ENCODE measurements around the gene EIF4B. TPM values are rescaled to one million over a fixed set of nuclear protein-coding genes. Genes with fewer than 3 reads are reported as not detected.

Gene EIF4B
- total RNA-seq, 1 experiment from 2014 or later, result 809 TPM

GRCh38 chr12:52964556-52965336 lies 41.5 kb upstream of the EIF4B start:
- CTCF ChIA-PET, result interaction anchor here (1.1 kb wide), 1 partner anchor 67 kb away, joined by 3 read pairs; no protein-coding TSS in a partner anchor
- RAD21 ChIA-PET (ENCODE audit: low non-redundant PET in 1 of 2, low total read pairs in 2 of 2, uncharacterized antibody in 2 of 2, unreplicated experiment in 2 of 2), result interaction anchor here in 1 of 2 experiments (0.6 kb wide), 1 partner anchor 9 kb away, joined by 7 read pairs; no protein-coding TSS in a partner anchor
- TF ChIP-seq POLR2AphosphoS5 (IDR thresholded peaks at IDR 0.05; ENCODE audit: low read depth, low read length) (no peak), POLR2A (IDR thresholded peaks at IDR 0.05; ENCODE audit: borderline replicate concordance, extremely low read depth, insufficient read depth, insufficient read length) (no peak), ZNF274 (IDR thresholded peaks at IDR 0.05; ENCODE audit: low read depth, low read length) (no peak), EGR1 (IDR thresholded peaks at IDR 0.05; ENCODE audit: low read depth) (no peak), EZH2 (IDR thresholded peaks at IDR 0.05) (no peak)
- ATAC-seq (no peak), DNase-seq (ENCODE audit: low read depth, low spot score) (no peak)
- intact Hi-C loops (cut with micrococcal nuclease), result no loop called here
- no peak overlapping the region for H3K4me3 ChIP-seq (replicated peaks in 1 of 2; ENCODE audit: low read depth in 1 of 2, low read length in 2 of 2)
- no peaks in the 10 kb centered on the region for H3K36me3 ChIP-seq (ENCODE audit: control insufficient read depth in 1 of 2, insufficient read depth in 2 of 2, low read length in 2 of 2)
- no peaks in the 10 kb centered on the region for H4K20me1 ChIP-seq (ENCODE audit: insufficient read depth)
- H3K9me3 ChIP-seq (ENCODE audit: control insufficient read depth in 1 of 2, insufficient read depth in 1 of 2, low read depth in 1 of 2, low read length in 2 of 2), result no peaks in the 10 kb centered on the region
- no peak overlapping the region for H2AFZ ChIP-seq (ENCODE audit: low read depth, low read length, poor library complexity, severe bottlenecking)
- H3K27me3 ChIP-seq (ENCODE audit: insufficient read depth, low read length), result no peaks in the 10 kb centered on the region
- H3K27ac ChIP-seq (ENCODE audit: low read depth, low read length), result no peak overlapping the region
- no peak overlapping the region for H3K9ac ChIP-seq (ENCODE audit: low read length)
- H3K4me1 ChIP-seq (ENCODE audit: control insufficient read depth in 1 of 2, insufficient read depth in 2 of 2, low read length in 2 of 2), result peaks cover 19 to 23% of the 10 kb centered on the region in 2 experiments
- no peak overlapping the region for H3K4me2 ChIP-seq (ENCODE audit: low read length)
- POLR2A ChIA-PET, result interaction anchor here (1.2 to 1.3 kb wide), 2 partner anchors 60 to 68 kb away, joined by 3 to 4 read pairs; partner anchors contain the start of gene KRT8
- no peaks in the 10 kb centered on the region for H3K79me2 ChIP-seq (ENCODE audit: insufficient read depth, low read length)
- H3K9me2 ChIP-seq (ENCODE audit: insufficient read depth), result no peaks in the 10 kb centered on the region
- no TSS peak for BruUV-seq (replicated peaks)

DNA sequence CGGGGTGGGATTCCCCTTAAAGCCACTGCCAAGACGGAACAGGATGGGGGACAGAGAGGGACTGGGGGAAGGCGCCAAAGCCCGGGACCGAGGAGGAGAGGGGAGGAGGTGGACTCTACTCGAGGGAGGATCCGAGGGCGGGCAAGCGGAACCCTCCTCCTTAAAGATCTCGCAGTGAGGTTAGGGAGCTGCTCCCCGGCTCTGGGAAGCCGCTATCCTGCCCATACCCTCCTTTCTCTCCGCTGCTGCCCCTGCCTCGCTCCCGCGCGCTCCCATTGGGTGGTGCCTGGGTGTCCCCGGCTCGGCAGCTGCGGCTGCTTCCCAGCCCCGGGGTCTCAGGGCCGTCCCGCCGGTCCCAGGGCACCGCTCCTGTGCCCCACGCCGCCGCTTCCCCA lies 40.9 kb upstream of the EIF4B start:
- no TSS peak for BruUV-seq (replicated peaks)
- TF ChIP-seq REST (IDR thresholded peaks at IDR 0.05; ENCODE audit: low read depth), result no peak
- TF ChIP-seq POLR2A (IDR thresholded peaks at IDR 0.05; ENCODE audit: borderline replicate concordance, extremely low read depth, insufficient read depth, insufficient read length), result no peak
- no peak for TF ChIP-seq CEBPB (IDR thresholded peaks at IDR 0.05; ENCODE audit: low read depth)
- no peak for TF ChIP-seq TCF7L2 (IDR thresholded peaks at IDR 0.05; ENCODE audit: borderline replicate concordance, extremely low read depth, insufficient read depth, insufficient read length)
- TF ChIP-seq ZFX (IDR thresholded peaks at IDR 0.05), result no peak
- no peak for TF ChIP-seq JUND (IDR thresholded peaks at IDR 0.05)
- no peak for TF ChIP-seq ZNF274 (IDR thresholded peaks at IDR 0.05; ENCODE audit: low read depth, low read length)
- TF ChIP-seq SP1 (IDR thresholded peaks at IDR 0.05; ENCODE audit: low read depth), result no peak
- TF ChIP-seq YY1 (IDR thresholded peaks at IDR 0.05; ENCODE audit: extremely low read depth, insufficient replicate concordance, low read depth, low read length), result no peak
- no peak for TF ChIP-seq EZH2phosphoT487 (IDR thresholded peaks at IDR 0.05; ENCODE audit: borderline replicate concordance)
- TF ChIP-seq FOSL1 (IDR thresholded peaks at IDR 0.05; ENCODE audit: low read depth), result no peak
- no peak for TF ChIP-seq EZH2 (IDR thresholded peaks at IDR 0.05)
- no peak for TF ChIP-seq SIN3A (IDR thresholded peaks at IDR 0.05; ENCODE audit: low read depth)
- no peak for TF ChIP-seq CBX3 (IDR thresholded peaks at IDR 0.05; ENCODE audit: low read depth)
- TF ChIP-seq ELF1 (IDR thresholded peaks at IDR 0.05; ENCODE audit: borderline replicate concordance, low read depth), result no peak

More for the DNA sequence above, 40.9 kb upstream of the EIF4B start:
- Histone ChIP-seq H3K4me2 (ENCODE audit: low read length) (no peak overlapping the region), H3K4me1 (ENCODE audit: control insufficient read depth in 1 of 2, insufficient read depth in 2 of 2, low read length in 2 of 2) (peaks cover 25 to 28% of the 10 kb centered on the region in 2 experiments), H3K9me2 (ENCODE audit: insufficient read depth) (no peaks in the 10 kb centered on the region), H3K4me3 (replicated peaks in 1 of 2; ENCODE audit: low read depth in 1 of 2, low read length in 2 of 2) (no peak overlapping the region), H2AFZ (ENCODE audit: low read depth, low read length, poor library complexity, severe bottlenecking) (no peak overlapping the region), H3K27me3 (ENCODE audit: insufficient read depth, low read length) (no peaks in the 10 kb centered on the region), H4K20me1 (ENCODE audit: insufficient read depth) (no peaks in the 10 kb centered on the region), H3K79me2 (ENCODE audit: insufficient read depth, low read length) (no peaks in the 10 kb centered on the region), H3K9ac (ENCODE audit: low read length) (no peak overlapping the region), H3K9me3 (ENCODE audit: control insufficient read depth in 1 of 2, insufficient read depth in 1 of 2, low read depth in 1 of 2, low read length in 2 of 2) (no peaks in the 10 kb centered on the region), H3K36me3 (ENCODE audit: control insufficient read depth in 1 of 2, insufficient read depth in 2 of 2, low read length in 2 of 2) (no peaks in the 10 kb centered on the region), H3K27ac (ENCODE audit: low read depth, low read length) (no peak overlapping the region)
- ChIA-PET POLR2A (interaction anchor here (1.3 kb wide), 1 partner anchor 69 kb away, joined by 4 read pairs; no protein-coding TSS in a partner anchor), RAD21 (ENCODE audit: low non-redundant PET in 1 of 2, low total read pairs in 2 of 2, uncharacterized antibody in 2 of 2, unreplicated experiment in 2 of 2) (interaction anchor here in 1 of 2 experiments (0.6 kb wide), 1 partner anchor 8 kb away, joined by 7 read pairs; no protein-coding TSS in a partner anchor), CTCF (interaction anchor here (1.1 kb wide), 1 partner anchor 68 kb away, joined by 3 read pairs; no protein-coding TSS in a partner anchor)
- intact Hi-C loops (cut with micrococcal nuclease), result no loop called here
- ATAC-seq (no peak), DNase-seq (ENCODE audit: low read depth, low spot score) (no peak)

Data from HCT116 (cell line).